H1 (cell line): ENCODE results near the gene LTBP4. TPM values are rescaled to one million over a fixed set of nuclear protein-coding genes. Genes with fewer than 3 reads are reported as not detected.

Experiments used
- CBX5 ChIP-seq: fragments of 300-800, 300-1000 bp; sonication (generic); IDR thresholded peaks from 2 replicates; pipeline ENCODE4 v1.7.1; 2016; ENCODE audit warnings: antibody characterized with exemption, low read length, low read depth
- CHD7 ChIP-seq: fragments of 300-600 bp; sonication (generic); IDR thresholded peaks from 2 replicates; pipeline ENCODE4 v1.7.1; 2012; ENCODE audit warnings: low read length, moderate library complexity, mild to moderate bottlenecking, inconsistent platforms; ENCODE audit not compliant: insufficient replicate concordance
- HDAC6 ChIP-seq: IDR thresholded peaks from one replicate; pipeline ENCODE4 v1.7.1; 2012; ENCODE audit warnings: low read depth, mild to moderate bottlenecking, inconsistent platforms, low read length, moderate library complexity
- JUND ChIP-seq: IDR thresholded peaks from 2 replicates; pipeline ENCODE4 v1.6.1; 2011; ENCODE audit warnings: mild to moderate bottlenecking, improper control_type of control experiment, low read length
- NANOG ChIP-seq: IDR thresholded peaks from 2 replicates; pipeline ENCODE4 v1.6.1; 2011; ENCODE audit warnings: low read length, low read depth, mild to moderate bottlenecking, inconsistent platforms; ENCODE audit not compliant: insufficient read depth, poor library complexity, severe bottlenecking
- YY1 ChIP-seq: IDR thresholded peaks from 2 replicates; pipeline ENCODE4 v1.6.1; 2011; ENCODE audit warnings: low read depth, mild to moderate bottlenecking, low read length
- polyA plus RNA-seq, 7 experiments: library from polyadenylated mRNA; depleted of rRNA in 3 of 7; stranded (reverse) in 5 of 7; unstranded in 2 of 7; fragments of >200 nt in 5 of 7; fragments of 200-250 nt in 2 of 7; gene quantifications; 1 replicate in 5 of 7; 2 replicates in 1 of 7; 4 replicates in 1 of 7; pipeline versions ENCODE4 v1.2.1 to v1.2.3, GENCODE V29; 2011 to 2013; ENCODE audit warnings: missing spikeins in 2 of 7, mixed read lengths in 2 of 7
- total RNA-seq: library from RNA; stranded (reverse); fragmentation: NEBNext Ultra II Directional; extraction: Animal tissue kit (Norgen Biotek cat#: 25700); gene quantifications from 2 replicates; pipeline ENCODE4 v1.2.1, GENCODE V29; 2021

Gene LTBP4
- total and polyA plus RNA-seq, 2 of the 8 experiments (the other 6 are each of a cell fraction or from before 2014, with no cell fraction given): 54.5 to 77.1 TPM

GRCh38 chr19:40605216-40605971, 4.2 kb downstream of the LTBP4 start (continued):
- TF ChIP-seq CHD7 (no peak), JUND (no peak), YY1 (no peak), HDAC6 (no peak), NANOG (no peak), CBX5 (no peak)
- TF ChIP-seq, all 59 proteins: peak for 6
